ENCODE results near the gene DIS3L2. TPM values are rescaled to one million over a fixed set of nuclear protein-coding genes. Genes with fewer than 3 reads are reported as not detected.
A peak's percentile ranks its signal among the peaks of the same experiment; 100 is the strongest.
"Not testable (repeated sequence)": the region's sequence is repeated elsewhere in the genome, so short reads cannot be mapped to it uniquely, and the experiment has no call there.

DIS3L2 gene
- total RNA-seq, 1 experiment from 2014 or later, result 28.5 TPM

DNA sequence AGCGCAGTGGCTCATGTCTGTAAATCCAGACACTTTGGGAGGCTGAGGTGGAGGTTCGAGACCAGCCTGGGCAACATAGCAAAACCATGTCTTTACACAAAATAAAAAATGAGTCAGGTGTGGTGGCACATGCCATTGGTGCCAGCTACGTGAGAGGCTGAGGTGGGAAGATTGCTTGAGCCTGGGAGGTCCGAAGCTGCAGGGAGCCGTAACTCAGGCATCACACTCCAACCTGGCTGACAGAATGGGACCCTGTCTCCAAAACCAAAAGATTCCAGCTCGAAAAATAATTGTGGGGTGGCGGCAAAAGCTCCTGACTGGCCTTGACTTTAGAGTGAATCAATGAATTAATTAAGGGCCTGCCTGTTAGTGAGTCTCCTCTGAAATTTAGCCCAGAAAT lies 415.8 kb downstream of the DIS3L2 start:
- no peaks in the 10 kb centered on the region for H3K9me3 Mint-ChIP-seq
- H3K4me1 Mint-ChIP-seq, result peaks cover 19% of the 10 kb centered on the region
- ATAC-seq, result no peak
- H3K27me3 Mint-ChIP-seq (ENCODE audit: low read depth), result peaks cover 6% of the 10 kb centered on the region
- CTCF ChIA-PET, result interaction anchor here (0.7 to 6.1 kb wide), 3 partner anchors 10 to 62 kb away, joined by 3 to 48 read pairs (median 3); no protein-coding TSS in a partner anchor
- POLR2A ChIA-PET, result no interaction called here
- DNase-seq (ENCODE audit: low spot score), result peak; percentile 5
- H3K27ac Mint-ChIP-seq, result no peak overlapping the region
- TF ChIP-seq HMGA2 (CRISPR knock-in tag; IDR thresholded peaks at IDR 0.05) (no peak), MYBL2 (CRISPR knock-in tag; IDR thresholded peaks at IDR 0.05) (no peak), FOXK1 (CRISPR knock-in tag; IDR thresholded peaks at IDR 0.05) (no peak), RELA (CRISPR knock-in tag; IDR thresholded peaks at IDR 0.05; ENCODE audit: borderline replicate concordance) (no peak)
- TF ChIP-seq, protein P1, sequence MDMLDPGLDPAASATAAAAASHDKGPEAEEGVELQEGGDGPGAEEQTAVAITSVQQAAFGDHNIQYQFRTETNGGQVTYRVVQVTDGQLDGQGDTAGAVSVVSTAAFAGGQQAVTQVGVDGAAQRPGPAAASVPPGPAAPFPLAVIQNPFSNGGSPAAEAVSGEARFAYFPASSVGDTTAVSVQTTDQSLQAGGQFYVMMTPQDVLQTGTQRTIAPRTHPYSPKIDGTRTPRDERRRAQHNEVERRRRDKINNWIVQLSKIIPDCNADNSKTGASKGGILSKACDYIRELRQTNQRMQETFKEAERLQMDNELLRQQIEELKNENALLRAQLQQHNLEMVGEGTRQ (CRISPR knock-in tag; IDR thresholded peaks at IDR 0.05), result no peak
- TF ChIP-seq, protein P2, sequence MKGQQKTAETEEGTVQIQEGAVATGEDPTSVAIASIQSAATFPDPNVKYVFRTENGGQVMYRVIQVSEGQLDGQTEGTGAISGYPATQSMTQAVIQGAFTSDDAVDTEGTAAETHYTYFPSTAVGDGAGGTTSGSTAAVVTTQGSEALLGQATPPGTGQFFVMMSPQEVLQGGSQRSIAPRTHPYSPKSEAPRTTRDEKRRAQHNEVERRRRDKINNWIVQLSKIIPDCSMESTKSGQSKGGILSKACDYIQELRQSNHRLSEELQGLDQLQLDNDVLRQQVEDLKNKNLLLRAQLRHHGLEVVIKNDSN (CRISPR knock-in tag; IDR thresholded peaks at IDR 0.05), result no peak
- TF ChIP-seq, protein P3, sequence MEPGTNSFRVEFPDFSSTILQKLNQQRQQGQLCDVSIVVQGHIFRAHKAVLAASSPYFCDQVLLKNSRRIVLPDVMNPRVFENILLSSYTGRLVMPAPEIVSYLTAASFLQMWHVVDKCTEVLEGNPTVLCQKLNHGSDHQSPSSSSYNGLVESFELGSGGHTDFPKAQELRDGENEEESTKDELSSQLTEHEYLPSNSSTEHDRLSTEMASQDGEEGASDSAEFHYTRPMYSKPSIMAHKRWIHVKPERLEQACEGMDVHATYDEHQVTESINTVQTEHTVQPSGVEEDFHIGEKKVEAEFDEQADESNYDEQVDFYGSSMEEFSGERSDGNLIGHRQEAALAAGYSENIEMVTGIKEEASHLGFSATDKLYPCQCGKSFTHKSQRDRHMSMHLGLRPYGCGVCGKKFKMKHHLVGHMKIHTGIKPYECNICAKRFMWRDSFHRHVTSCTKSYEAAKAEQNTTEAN (CRISPR knock-in tag; IDR thresholded peaks at IDR 0.05), result no peak
- no peak overlapping the region for H3K4me3 Mint-ChIP-seq
- no peaks in the 10 kb centered on the region for H3K36me3 Mint-ChIP-seq

DNA sequence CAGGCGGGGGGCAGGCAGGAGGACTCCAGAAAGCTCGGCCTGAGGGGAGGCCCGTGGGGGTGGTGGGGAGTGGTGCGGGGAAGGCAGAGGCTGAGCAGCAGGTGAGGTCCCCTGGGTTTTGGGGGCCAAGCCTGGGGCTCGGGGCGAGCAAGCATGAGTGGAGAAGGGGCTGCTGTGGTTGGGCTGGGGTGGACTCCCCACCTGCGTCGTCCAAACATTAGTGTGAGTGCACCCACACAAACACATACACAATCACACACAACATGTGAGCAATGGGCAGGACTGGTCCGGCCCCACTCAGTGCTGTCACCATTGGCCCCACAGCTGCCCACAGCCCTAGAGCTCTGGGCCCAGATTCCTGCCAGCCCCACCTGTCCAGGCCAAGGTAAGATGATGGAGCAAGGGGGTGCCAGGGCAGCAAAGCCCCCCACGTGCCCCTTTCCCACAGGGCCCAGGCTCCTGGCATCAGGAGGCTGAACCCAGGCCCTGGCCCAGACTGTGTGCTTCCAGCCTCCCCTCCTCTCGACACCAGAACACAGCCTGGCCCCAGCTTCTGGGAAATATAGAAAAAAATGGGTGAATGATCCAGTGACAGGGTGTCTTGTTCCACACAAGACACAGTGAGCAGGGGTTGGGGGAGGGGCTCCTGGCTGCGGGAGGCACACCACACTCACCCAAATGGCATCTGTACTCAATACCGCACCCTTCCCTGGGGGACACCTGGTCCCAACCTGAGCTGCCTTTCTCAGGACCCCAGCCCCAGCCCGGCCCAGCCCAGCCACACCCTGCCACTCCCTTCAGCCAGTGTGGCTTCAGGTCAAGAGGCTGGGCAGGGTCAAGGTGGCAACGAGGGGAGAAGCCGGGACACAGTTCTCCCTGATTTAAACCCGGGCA lies 416.6 kb downstream of the DIS3L2 start:
- Mint-ChIP-seq H3K36me3 (no peaks in the 10 kb centered on the region), H3K27ac (no peak overlapping the region), H3K4me1 (peaks cover 19% of the 10 kb centered on the region), H3K27me3 (ENCODE audit: low read depth) (peaks cover 12% of the 10 kb centered on the region), H3K4me3 (no peak overlapping the region), H3K9me3 (no peaks in the 10 kb centered on the region)
- POLR2A ChIA-PET, result no interaction called here
- CTCF ChIA-PET, result interaction anchor here (0.7 to 6.1 kb wide), 3 partner anchors 11 to 61 kb away, joined by 3 to 48 read pairs (median 3); no protein-coding TSS in a partner anchor
- TF ChIP-seq, protein P4, sequence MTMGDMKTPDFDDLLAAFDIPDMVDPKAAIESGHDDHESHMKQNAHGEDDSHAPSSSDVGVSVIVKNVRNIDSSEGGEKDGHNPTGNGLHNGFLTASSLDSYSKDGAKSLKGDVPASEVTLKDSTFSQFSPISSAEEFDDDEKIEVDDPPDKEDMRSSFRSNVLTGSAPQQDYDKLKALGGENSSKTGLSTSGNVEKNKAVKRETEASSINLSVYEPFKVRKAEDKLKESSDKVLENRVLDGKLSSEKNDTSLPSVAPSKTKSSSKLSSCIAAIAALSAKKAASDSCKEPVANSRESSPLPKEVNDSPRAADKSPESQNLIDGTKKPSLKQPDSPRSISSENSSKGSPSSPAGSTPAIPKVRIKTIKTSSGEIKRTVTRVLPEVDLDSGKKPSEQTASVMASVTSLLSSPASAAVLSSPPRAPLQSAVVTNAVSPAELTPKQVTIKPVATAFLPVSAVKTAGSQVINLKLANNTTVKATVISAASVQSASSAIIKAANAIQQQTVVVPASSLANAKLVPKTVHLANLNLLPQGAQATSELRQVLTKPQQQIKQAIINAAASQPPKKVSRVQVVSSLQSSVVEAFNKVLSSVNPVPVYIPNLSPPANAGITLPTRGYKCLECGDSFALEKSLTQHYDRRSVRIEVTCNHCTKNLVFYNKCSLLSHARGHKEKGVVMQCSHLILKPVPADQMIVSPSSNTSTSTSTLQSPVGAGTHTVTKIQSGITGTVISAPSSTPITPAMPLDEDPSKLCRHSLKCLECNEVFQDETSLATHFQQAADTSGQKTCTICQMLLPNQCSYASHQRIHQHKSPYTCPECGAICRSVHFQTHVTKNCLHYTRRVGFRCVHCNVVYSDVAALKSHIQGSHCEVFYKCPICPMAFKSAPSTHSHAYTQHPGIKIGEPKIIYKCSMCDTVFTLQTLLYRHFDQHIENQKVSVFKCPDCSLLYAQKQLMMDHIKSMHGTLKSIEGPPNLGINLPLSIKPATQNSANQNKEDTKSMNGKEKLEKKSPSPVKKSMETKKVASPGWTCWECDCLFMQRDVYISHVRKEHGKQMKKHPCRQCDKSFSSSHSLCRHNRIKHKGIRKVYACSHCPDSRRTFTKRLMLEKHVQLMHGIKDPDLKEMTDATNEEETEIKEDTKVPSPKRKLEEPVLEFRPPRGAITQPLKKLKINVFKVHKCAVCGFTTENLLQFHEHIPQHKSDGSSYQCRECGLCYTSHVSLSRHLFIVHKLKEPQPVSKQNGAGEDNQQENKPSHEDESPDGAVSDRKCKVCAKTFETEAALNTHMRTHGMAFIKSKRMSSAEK (CRISPR knock-in tag; IDR thresholded peaks at IDR 0.05; ENCODE audit: borderline replicate concordance), result no peak
- TF ChIP-seq NFYB (CRISPR knock-in tag; conservative IDR thresholded peaks at IDR 0.05; ENCODE audit: low read depth), result no peak
- no peak for TF ChIP-seq ELF4 (CRISPR knock-in tag; IDR thresholded peaks at IDR 0.05; ENCODE audit: low read depth)
- TF ChIP-seq, protein P5, sequence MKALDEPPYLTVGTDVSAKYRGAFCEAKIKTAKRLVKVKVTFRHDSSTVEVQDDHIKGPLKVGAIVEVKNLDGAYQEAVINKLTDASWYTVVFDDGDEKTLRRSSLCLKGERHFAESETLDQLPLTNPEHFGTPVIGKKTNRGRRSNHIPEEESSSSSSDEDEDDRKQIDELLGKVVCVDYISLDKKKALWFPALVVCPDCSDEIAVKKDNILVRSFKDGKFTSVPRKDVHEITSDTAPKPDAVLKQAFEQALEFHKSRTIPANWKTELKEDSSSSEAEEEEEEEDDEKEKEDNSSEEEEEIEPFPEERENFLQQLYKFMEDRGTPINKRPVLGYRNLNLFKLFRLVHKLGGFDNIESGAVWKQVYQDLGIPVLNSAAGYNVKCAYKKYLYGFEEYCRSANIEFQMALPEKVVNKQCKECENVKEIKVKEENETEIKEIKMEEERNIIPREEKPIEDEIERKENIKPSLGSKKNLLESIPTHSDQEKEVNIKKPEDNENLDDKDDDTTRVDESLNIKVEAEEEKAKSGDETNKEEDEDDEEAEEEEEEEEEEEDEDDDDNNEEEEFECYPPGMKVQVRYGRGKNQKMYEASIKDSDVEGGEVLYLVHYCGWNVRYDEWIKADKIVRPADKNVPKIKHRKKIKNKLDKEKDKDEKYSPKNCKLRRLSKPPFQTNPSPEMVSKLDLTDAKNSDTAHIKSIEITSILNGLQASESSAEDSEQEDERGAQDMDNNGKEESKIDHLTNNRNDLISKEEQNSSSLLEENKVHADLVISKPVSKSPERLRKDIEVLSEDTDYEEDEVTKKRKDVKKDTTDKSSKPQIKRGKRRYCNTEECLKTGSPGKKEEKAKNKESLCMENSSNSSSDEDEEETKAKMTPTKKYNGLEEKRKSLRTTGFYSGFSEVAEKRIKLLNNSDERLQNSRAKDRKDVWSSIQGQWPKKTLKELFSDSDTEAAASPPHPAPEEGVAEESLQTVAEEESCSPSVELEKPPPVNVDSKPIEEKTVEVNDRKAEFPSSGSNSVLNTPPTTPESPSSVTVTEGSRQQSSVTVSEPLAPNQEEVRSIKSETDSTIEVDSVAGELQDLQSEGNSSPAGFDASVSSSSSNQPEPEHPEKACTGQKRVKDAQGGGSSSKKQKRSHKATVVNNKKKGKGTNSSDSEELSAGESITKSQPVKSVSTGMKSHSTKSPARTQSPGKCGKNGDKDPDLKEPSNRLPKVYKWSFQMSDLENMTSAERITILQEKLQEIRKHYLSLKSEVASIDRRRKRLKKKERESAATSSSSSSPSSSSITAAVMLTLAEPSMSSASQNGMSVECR (CRISPR knock-in tag; IDR thresholded peaks at IDR 0.05; ENCODE audit: borderline replicate concordance), result no peak
- no peak for TF ChIP-seq ESRRA (CRISPR knock-in tag; IDR thresholded peaks at IDR 0.05; ENCODE audit: borderline replicate concordance)
- no peak for TF ChIP-seq FOXK1 (CRISPR knock-in tag; IDR thresholded peaks at IDR 0.05)
- no peak for TF ChIP-seq ZNF423 (CRISPR knock-in tag; IDR thresholded peaks at IDR 0.05)
- TF ChIP-seq EMX1 (CRISPR knock-in tag; IDR thresholded peaks at IDR 0.05), result no peak
- TF ChIP-seq, protein P6, sequence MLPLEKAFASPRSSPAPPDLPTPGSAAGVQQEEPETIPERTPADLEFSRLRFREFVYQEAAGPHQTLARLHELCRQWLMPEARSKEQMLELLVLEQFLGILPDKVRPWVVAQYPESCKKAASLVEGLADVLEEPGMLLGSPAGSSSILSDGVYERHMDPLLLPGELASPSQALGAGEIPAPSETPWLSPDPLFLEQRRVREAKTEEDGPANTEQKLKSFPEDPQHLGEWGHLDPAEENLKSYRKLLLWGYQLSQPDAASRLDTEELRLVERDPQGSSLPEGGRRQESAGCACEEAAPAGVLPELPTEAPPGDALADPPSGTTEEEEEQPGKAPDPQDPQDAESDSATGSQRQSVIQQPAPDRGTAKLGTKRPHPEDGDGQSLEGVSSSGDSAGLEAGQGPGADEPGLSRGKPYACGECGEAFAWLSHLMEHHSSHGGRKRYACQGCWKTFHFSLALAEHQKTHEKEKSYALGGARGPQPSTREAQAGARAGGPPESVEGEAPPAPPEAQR (CRISPR knock-in tag; IDR thresholded peaks at IDR 0.05), result no peak
- peak; percentile 12 for DNase-seq (ENCODE audit: low spot score)
- ATAC-seq, result no peak

DNA sequence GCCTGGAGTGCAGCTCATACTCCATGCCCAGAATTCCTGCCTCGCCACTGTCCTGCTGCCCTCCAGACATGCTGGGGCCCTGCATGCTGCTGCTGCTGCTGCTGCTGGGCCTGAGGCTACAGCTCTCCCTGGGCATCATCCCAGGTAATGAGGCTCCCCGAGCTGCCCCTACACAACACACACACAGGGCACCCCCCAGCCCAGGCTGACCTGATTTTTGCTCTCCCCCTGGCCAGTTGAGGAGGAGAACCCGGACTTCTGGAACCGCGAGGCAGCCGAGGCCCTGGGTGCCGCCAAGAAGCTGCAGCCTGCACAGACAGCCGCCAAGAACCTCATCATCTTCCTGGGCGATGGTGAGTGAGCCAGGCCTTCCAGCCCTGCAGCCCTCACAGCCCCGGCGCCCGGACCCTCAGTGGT lies 417.2 kb downstream of the DIS3L2 start, which contains the start of gene ALPP:
Gene ALPP, plus strand, starts transcription at position 17 of the 417 bp plus-strand sequence. Its CDS starts 52 bp downstream, at position 69.
- ATAC-seq; H3K4me3 Mint-ChIP-seq; H3K9me3 Mint-ChIP-seq; DNase-seq (ENCODE audit: low spot score); POLR2A ChIA-PET; H3K36me3 Mint-ChIP-seq; H3K27ac Mint-ChIP-seq: not testable (repeated sequence)
- H3K4me1 Mint-ChIP-seq, result peaks cover 19% of the 10 kb centered on the region
- CTCF ChIA-PET, result interaction anchor here (1.3 to 6.1 kb wide), 2 partner anchors 12 to 58 kb away, joined by 3 to 48 read pairs; no protein-coding TSS in a partner anchor
- peaks cover 19% of the 10 kb centered on the region for H3K27me3 Mint-ChIP-seq (ENCODE audit: low read depth)

Data from WTC11 (cell line).